Thoracic aorta (tissue), 2 donors: Measurements from ENCODE around the gene TAB2. TPM values are rescaled to one million over a fixed set of nuclear protein-coding genes. Genes with fewer than 3 reads are reported as not detected.

ENCODE experiments used
- ATAC-seq: fragments of 150-250 bp; one replicate; pipeline ENCODE4 v1.8.0; 2017; ENCODE audit warnings: low read depth; ENCODE audit not compliant: insufficient number of reproducible peaks, low FRiP score
- DNase-seq: peaks from one replicate; pipeline ENCODE4 v3.0.0-alpha.2; 2020; ENCODE audit warnings: low spot score
- H3K27ac ChIP-seq, 2 donors: fragments of 200-600 bp; sonication (generic); 1 replicate in 1 of 2; 2 replicates in 1 of 2; pipeline ENCODE4 v1.5.1; 2016; ENCODE audit warnings: mild to moderate bottlenecking in 2 of 2, moderate library complexity in 2 of 2
- H3K27me3 ChIP-seq: fragments of 200-600 bp; sonication (generic); replicated peaks from 2 replicates; pipeline ENCODE4 v1.6.0; 2016; ENCODE audit warnings: mild to moderate bottlenecking; ENCODE audit not compliant: insufficient read depth
- H3K36me3 ChIP-seq: fragments of 200-600 bp; sonication (generic); one replicate; pipeline ENCODE4 v1.5.1; 2016
- H3K4me1 ChIP-seq, 2 donors: fragments of 200-600 bp; sonication (generic); 1 replicate in 1 of 2; 2 replicates in 1 of 2; pipeline versions ENCODE4 v1.5.1 to v1.6.0; 2016; ENCODE audit warnings: low read depth in 2 of 2, mild to moderate bottlenecking in 1 of 2; ENCODE audit not compliant: control insufficient read depth in 1 of 2
- H3K4me3 ChIP-seq: fragments of 200-600 bp; sonication (generic); 2 replicates; pipeline ENCODE4 v1.5.1; 2016; ENCODE audit warnings: mild to moderate bottlenecking
- H3K9me3 ChIP-seq: fragments of 200-600 bp; sonication (generic); 2 replicates; pipeline ENCODE4 v1.5.1; 2016
- total RNA-seq, 2 donors: library from RNA; depleted of rRNA; stranded (reverse); fragments of >200 nt; gene quantifications; one replicate each; pipeline versions ENCODE4 v1.1.0 to v1.2.3, GENCODE V29; 2016
- TF ChIP-seq, protein P1 (sequence below): fragments of 200-600 bp; sonication (generic); IDR thresholded peaks from one replicate; pipeline ENCODE4 v1.5.1; 2019; ENCODE audit warnings: antibody characterized with exemption

The TAB2 gene
- total RNA-seq, 2 donors from 2014 or later: 56.0 to 61.7 TPM

DNA sequence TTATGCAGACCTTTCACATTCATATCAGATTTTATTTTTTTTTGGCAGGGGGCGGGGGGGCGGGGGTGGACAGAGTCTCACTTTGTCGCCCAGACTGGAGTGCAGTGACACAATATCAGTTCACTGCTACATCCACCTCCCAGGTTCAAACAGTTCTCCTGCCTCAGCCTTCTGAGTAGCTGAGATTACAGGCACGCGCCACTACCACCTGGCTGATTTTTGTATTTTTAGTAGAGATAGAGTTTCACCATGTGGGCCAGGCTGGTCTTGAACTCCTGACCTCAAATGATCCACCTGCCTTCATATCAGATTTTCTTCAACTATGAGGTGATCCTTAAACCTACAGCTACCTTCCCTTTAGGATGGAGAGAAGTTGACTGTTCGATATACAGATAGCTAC is 74.6 kb downstream of the TAB2 start:
- DNase-seq (no peak), ATAC-seq (no peak)
- Histone ChIP-seq H3K4me3 (no peak overlapping the region), H3K27me3 (no peaks in the 10 kb centered on the region), H3K27ac (no peak overlapping the region), H3K4me1 (peaks cover 6 to 13% of the 10 kb centered on the region in 2 donors), H3K36me3 (no peaks in the 10 kb centered on the region), H3K9me3 (no peaks in the 10 kb centered on the region)
- TF ChIP-seq, protein P1, sequence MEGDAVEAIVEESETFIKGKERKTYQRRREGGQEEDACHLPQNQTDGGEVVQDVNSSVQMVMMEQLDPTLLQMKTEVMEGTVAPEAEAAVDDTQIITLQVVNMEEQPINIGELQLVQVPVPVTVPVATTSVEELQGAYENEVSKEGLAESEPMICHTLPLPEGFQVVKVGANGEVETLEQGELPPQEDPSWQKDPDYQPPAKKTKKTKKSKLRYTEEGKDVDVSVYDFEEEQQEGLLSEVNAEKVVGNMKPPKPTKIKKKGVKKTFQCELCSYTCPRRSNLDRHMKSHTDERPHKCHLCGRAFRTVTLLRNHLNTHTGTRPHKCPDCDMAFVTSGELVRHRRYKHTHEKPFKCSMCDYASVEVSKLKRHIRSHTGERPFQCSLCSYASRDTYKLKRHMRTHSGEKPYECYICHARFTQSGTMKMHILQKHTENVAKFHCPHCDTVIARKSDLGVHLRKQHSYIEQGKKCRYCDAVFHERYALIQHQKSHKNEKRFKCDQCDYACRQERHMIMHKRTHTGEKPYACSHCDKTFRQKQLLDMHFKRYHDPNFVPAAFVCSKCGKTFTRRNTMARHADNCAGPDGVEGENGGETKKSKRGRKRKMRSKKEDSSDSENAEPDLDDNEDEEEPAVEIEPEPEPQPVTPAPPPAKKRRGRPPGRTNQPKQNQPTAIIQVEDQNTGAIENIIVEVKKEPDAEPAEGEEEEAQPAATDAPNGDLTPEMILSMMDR: no peak

DNA sequence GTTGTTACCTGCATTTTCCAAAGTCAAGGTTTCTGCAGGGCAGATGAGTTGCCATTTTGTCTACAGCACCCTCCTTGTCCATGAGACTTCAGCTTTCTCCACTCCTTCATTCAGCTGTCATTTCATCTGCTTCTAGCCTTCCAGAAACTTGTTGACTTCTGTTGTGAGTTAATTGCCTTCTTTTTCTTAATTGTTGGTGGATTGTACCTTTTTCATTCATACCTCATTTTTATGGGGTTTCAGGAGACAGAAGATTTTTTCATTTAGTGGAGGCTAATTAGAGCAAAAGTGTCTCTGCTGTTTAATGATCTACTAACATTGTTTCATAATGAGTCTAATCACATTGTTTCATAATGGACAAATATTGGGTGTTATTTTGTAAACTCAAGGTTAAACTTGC is 75.0 kb downstream of the TAB2 start:
- no peak for DNase-seq
- Histone ChIP-seq H3K4me1 (peaks cover 6 to 10% of the 10 kb centered on the region in 2 donors), H3K27ac (no peak overlapping the region), H3K36me3 (no peaks in the 10 kb centered on the region), H3K4me3 (no peak overlapping the region), H3K27me3 (no peaks in the 10 kb centered on the region), H3K9me3 (no peaks in the 10 kb centered on the region)
- no peak for ATAC-seq
- TF ChIP-seq, protein P1: no peak

DNA sequence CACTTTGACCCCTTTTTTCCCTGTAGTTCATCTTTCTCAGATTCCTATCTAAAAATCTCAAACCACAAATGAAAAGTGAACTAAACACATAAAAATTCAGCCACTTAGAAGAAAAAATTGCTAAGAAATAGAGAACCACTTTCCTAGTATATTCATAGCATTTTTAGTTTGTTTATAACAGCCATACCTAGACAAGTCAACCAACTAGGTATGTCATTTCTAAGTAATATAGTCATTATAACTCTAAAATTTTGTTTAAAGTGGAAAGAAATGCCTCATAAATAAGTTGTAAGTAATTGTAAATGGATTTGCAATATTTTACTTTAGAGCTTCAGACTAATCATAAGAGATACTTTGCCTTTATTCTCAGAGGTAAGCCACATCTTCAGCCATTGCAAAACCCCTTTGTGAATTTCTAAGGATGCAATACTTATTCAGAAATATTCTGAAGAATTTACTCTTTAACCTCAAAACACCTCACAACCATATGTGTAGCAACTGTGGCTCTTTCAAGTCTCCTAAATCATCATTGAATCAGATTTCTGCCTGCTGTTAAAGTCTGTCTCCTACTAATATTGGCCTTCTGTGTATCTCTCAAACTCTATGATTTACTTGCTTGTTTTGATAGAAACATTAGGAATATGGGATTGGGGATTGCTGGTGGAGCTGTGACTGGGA is 75.6 kb downstream of the TAB2 start:
- ATAC-seq: no peak
- no peaks in the 10 kb centered on the region for H3K36me3 ChIP-seq

DNA sequence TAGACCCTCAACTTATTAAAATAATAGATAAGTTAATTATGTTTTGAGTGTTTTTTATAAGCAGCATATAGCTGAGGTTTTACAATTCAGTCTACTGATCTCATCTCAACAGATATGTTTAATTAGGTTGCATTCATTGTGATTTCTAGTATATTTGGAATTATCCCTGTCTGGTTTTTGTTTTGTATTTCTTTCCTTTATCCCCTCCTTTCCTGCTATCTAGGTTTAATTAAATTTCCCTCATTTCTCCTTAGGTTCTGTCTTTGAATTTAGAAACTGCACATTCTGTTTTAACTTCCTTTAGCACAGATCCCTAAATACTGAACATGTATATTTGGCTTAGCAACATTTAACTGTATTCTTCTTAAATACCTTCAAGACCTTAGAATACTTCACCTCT is 77.7 kb downstream of the TAB2 start:
- no peak overlapping the region for H3K27ac ChIP-seq
- H3K4me1 ChIP-seq: peaks cover 0 to 4% of the 10 kb centered on the region in 2 donors
- no peak for ATAC-seq
- H3K36me3 ChIP-seq: peaks cover 7% of the 10 kb centered on the region
- TF ChIP-seq, protein P1: no peak
- H3K27me3 ChIP-seq: no peaks in the 10 kb centered on the region
- no peaks in the 10 kb centered on the region for H3K9me3 ChIP-seq
- no peak overlapping the region for H3K4me3 ChIP-seq
- DNase-seq: no peak

More for the DNA sequence above, 75.6 kb downstream of the TAB2 start:
- Histone ChIP-seq H3K4me1 (peaks cover 4 to 6% of the 10 kb centered on the region in 2 donors), H3K9me3 (no peaks in the 10 kb centered on the region), H3K27ac (no peak overlapping the region), H3K27me3 (no peaks in the 10 kb centered on the region), H3K4me3 (no peak overlapping the region)
- DNase-seq: no peak
- TF ChIP-seq, protein P1: no peak

DNA sequence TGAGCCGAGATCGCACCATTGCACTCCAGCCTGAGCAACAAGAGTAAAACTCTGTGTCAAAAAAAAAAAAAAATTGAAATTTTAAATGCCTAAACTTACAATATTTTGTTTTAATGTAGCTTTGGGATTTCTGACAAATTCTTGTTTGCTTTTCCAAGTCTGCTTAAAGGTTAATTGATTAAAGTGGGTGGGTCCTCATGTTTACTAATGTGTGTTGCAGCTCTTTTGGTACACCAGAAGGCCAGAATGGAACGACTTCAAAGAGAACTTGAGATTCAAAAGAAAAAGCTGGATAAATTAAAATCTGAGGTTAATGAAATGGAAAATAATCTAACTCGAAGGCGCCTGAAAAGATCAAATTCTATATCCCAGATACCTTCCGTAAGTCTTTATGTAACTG is 79.9 kb downstream of the TAB2 start:
- TF ChIP-seq, protein P1: no peak
- no peaks in the 10 kb centered on the region for H3K4me1 ChIP-seq
- no peak overlapping the region for H3K4me3 ChIP-seq
- peaks cover 7% of the 10 kb centered on the region for H3K36me3 ChIP-seq
- ATAC-seq (no peak), DNase-seq (no peak)
- no peaks in the 10 kb centered on the region for H3K27me3 ChIP-seq
- H3K9me3 ChIP-seq: no peaks in the 10 kb centered on the region
- H3K27ac ChIP-seq: no peak overlapping the region
